Mesenteric fat pad (tissue), 1 donor: ENCODE data around the gene TALDO1. TPM values are rescaled to one million over a fixed set of nuclear protein-coding genes. Genes with fewer than 3 reads are reported as not detected.

Experiments
- total RNA-seq: library from RNA; stranded (reverse); fragmentation: NEBNext Ultra II Directional; extraction: Animal tissue kit (Norgen Biotek cat#: 25700); gene quantifications from one replicate; pipeline ENCODE4 v1.2.1, GENCODE V29; 2021
- donor health status: DM: yes; HTN: yes; CAD: no.

The TALDO1 gene
- total RNA-seq, 1 donor from 2014 or later = 277 TPM

Other genes starting within 250 kb of the TALDO1 start
- gene RNH1, start 240.2 kb upstream of the TALDO1 start, total RNA-seq = 231 TPM
- 65.2 TPM for gene HRAS, start 211.9 kb upstream of the TALDO1 start, total RNA-seq
- gene LRRC56, start 209.9 kb upstream of the TALDO1 start, total RNA-seq = 0.71 TPM
- 0.87 TPM for gene LMNTD2, start 186.7 kb upstream of the TALDO1 start, total RNA-seq
- gene RASSF7, start 186.5 kb upstream of the TALDO1 start, total RNA-seq = 2.0 TPM
- gene PHRF1, start 171.0 kb upstream of the TALDO1 start, total RNA-seq = 29.3 TPM
- gene IRF7, start 131.5 kb upstream of the TALDO1 start, total RNA-seq = 29.1 TPM
- 1.1 TPM for gene CDHR5, start 122.5 kb upstream of the TALDO1 start, total RNA-seq
- gene SCT, start 120.3 kb upstream of the TALDO1 start, total RNA-seq = not detected
- 0.71 TPM for gene DRD4, start 110.2 kb upstream of the TALDO1 start, total RNA-seq
- 25.9 TPM for gene DEAF1, start 52.2 kb upstream of the TALDO1 start, total RNA-seq
- gene TMEM80, start 51.6 kb upstream of the TALDO1 start, total RNA-seq = 14.6 TPM
- 12.1 TPM for gene EPS8L2, start 41.2 kb upstream of the TALDO1 start, total RNA-seq
- gene GATD1, start 30.0 kb downstream of the TALDO1 start, total RNA-seq = 54.1 TPM
- not detected for gene CEND1, start 42.6 kb downstream of the TALDO1 start, total RNA-seq
- 26.3 TPM for gene SLC25A22, start 50.8 kb downstream of the TALDO1 start, total RNA-seq
- gene PIDD1, start 57.8 kb downstream of the TALDO1 start, total RNA-seq = 10.2 TPM
- 2,673 TPM for gene RPLP2, start 62.5 kb downstream of the TALDO1 start, total RNA-seq
- gene PNPLA2, start 71.5 kb downstream of the TALDO1 start, total RNA-seq = 1,877 TPM
- gene CRACR2B, start 80.5 kb downstream of the TALDO1 start, total RNA-seq = 6.8 TPM
- gene CD151, start 85.5 kb downstream of the TALDO1 start, total RNA-seq = 776 TPM
- 203 TPM for gene POLR2L, start 95.1 kb downstream of the TALDO1 start, total RNA-seq
- gene TSPAN4, start 95.4 kb downstream of the TALDO1 start, total RNA-seq = 120 TPM
- gene CHID1, start 163.3 kb downstream of the TALDO1 start, total RNA-seq = 72.1 TPM
- 120 TPM for gene AP2A2, start 178.4 kb downstream of the TALDO1 start, total RNA-seq